Ammon's horn (tissue), 1 donor: Measurements from ENCODE around the gene EHBP1.

Source experiments
- DNase-seq: peaks from one replicate; pipeline ENCODE4 v3.0.0-alpha.2; 2016; ENCODE audit warnings: low spot score

Gene EHBP1

GRCh38 chr2:62964050-62964449, 258.5 kb downstream of the EHBP1 start:
- no peak for DNase-seq

DNA sequence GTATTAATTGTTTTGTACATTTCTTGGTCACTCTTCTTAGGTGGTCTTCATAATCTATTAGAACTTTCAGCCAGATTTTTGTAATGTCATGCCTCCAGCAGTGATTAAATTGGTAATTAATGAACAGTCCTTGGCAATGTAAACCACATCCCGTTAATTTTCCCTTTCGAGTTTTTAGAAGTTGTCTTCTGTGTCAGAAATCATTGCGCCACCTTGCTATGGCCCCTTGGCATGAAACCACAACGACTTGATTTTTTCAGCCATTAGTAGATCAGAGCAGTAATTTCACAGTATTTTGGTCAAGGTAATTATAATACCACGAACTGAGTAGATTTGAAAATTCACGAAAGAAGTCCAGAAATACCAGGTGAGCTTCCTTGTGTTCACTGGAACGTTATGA, 259.2 kb downstream of the EHBP1 start:
- no peak for DNase-seq

DNA sequence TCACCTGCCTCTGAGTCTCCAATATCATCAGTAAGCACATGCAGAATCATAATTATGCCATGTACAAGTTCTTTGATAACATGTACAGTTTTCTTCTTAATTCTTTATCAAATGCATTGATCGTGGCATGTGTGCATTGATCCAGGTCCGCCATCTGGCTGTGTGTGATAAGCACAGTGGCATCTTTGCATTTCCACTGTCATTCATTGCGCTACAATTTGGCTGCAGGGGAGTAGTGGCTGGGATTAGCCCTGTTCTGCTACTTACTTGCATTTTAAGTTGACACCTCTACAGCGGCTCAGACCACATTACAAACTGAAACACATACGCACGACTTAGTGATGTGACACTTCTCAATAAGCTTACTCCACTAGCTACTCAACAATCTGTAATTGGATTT, 261.5 kb downstream of the EHBP1 start:
- DNase-seq: no peak

- no peak for DNase-seq
These were observed 262.7 kb downstream of the EHBP1 start for GRCh38 chr2:62968168-62968567.

DNA sequence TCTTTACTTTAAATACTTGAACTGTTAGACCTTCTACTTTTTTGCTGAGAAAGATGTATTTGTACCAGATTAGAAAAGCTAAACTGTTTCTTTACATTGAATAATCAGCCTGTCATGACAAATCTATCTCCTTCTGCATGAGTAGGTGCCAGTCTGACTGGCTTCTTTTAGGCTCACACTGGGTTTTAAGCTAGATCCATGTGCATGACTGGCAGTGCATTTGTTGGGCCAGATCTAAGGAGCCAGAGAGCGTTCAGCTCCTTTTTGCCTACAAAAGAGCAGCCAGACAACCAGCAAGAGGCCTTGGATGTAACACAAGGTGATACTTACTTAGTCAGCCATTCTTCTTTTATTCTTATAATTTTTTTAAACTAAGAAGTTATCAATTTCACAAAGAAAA, 263.2 kb downstream of the EHBP1 start:
- DNase-seq: no peak

DNA sequence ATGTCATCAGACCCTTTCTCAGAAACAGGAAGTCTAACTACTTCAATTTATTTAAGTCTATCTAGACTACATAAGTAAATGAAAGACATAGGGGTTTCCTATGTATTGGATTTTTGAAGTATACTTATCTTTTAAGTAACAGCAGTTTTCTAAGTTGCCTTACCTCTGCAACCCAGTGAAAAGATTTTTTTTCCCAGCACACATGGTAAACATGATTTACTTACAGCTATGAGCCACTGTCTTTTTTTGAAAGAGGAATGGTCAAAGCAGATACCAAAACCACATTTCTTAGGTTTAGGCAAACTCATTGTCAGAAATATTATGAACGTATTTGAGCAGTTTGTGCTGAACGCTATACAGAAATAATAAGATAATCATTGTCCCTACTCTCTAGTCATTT, 266.4 kb downstream of the EHBP1 start:
- DNase-seq: no peak

DNA sequence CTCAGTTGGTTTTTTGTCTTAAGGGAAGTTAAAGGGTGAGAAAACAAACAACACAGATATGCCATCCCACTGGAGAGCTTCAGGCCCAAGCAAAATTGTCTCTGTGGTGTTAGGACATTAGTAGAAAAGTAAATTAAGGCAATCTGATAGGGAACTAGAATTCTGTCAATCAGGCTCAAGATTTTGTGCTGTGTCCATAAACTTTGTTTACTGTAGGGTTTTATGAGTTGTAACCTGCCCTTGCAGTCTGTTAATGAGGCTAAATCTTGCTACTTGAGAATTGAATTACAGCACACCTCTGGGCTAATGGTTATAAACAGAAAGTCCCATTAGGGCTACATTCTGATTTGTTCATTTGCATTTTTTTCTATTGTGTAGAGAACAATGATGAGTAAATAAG, 267.1 kb downstream of the EHBP1 start:
- DNase-seq: no peak

DNA sequence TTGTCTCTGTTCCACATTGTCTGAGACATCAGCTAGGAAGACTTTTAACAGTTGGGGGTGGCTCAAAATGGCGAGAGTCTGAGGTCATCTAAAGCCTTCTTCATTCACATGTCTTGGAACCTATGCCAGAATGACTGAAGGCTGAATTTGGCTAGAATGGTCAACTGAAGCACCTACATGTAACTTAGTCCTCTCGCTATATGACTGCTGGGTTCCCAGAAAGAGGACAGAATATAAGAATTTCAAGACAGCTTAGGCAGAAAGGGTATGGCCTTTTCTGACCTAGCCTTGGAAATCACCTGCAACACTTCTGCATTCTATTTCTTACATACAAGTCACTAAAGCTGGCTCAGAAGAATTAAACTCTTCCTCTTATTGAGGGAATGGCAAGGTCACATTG, 269.5 kb downstream of the EHBP1 start:
- no peak for DNase-seq

DNA sequence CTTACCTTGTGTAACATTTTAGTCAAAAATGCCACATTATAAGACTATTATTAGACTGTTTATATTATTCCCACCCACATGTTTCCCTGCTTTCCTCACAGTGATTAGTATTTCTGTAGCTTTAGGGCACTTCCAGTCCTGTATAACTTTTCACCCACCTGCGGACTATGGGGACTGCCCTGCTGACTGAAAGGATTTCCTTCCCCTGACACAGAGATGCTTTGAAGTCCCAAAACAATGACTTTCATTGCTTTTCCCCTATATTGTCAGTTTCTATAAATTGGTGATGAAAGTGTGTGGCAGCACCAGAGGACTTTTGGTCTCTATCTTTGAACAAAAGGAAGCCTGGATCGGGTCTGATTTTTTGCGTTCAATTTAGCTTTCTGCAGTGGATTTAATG, 286.1 kb downstream of the EHBP1 start:
- no peak for DNase-seq

DNA sequence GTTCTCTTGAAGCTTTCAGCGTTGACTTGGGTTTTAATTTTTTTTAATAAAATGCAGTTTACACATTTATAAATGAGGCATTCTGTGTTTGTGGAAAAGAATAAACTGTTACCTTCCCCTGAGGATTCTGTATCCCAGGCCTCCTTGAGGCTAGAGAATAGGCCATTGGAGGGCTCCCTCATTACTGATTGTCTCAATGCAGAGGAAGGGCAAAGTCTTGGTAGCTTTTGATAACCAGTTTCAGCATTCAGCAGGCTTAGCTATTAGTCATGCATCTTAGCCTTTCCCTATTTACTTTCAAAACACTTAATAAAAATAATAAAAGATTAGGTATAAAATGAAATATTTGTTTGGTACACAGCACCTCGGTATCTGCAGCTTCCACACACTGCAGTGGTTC, 287.0 kb downstream of the EHBP1 start:
- DNase-seq: no peak

- DNase-seq: no peak
These were observed 288.7 kb downstream of the EHBP1 start for GRCh38 chr2:62994206-62994605.

GRCh38 chr2:62996534-62997186, 291.1 kb downstream of the EHBP1 start:
- no peak for DNase-seq

DNA sequence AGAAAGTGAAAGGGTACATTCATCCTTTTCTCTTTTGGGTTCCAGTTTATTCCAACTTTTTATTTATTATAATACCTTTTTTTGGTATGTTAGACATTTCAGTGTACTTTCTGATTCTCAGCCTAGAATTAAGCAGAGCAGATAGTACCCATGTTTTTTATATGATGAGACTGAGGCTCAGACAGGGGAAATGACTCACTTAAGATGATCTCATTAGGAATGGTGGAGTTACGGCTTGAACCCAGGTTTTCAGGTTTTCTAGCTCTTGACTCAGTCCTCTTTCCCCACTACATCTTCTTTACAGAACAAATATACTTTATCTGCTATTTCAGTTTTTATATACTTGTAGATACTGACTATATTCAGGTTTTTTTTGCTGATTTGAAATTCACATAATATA, 293.4 kb downstream of the EHBP1 start:
- DNase-seq: no peak

GRCh38 chr2:62999905-63000304, 294.4 kb downstream of the EHBP1 start:
- DNase-seq: peak; percentile 24

- DNase-seq: no peak
These were observed 295.3 kb downstream of the EHBP1 start for GRCh38 chr2:63000801-63001200.

GRCh38 chr2:63001576-63001975, 296.1 kb downstream of the EHBP1 start:
- no peak for DNase-seq

DNA sequence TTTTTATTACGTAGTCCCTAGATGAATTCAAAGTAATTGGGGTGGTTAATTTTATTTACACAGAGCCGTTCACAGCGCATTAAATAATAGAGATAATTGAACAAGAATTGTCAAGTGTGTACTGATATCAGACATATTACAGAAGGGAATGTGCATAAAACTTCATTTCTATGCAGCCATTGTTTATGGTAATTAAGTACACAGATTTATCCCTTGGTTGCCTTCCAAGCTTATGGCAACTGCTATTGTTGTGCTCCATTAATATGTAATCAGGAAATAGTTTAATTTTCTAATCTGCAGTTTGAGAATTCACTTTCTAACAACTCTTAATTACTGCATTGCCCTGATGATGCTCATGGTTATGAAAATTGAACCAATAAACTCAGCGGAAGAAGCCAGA, 297.8 kb downstream of the EHBP1 start:
- DNase-seq: no peak

- DNase-seq: no peak
These were observed 302.4 kb downstream of the EHBP1 start for GRCh38 chr2:63007813-63008458.

DNA sequence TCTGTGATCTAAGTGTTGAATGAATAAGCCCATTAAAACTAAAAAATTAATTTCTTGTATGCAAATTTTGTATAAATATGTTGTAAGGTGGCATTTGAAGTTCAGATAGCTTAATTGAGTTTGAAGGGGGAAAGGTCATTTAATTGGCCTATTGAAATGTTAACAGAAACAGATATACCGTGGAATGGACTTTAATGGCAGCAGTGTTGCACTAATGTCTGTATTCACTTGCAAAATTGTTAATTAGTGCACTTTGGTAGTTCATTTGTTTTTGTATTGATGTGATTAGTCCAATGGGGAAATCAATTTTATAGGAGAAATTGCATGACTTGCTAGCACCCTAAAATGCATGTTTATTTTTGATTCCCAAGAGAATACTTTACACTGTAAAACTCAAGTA, 303.3 kb downstream of the EHBP1 start:
- DNase-seq: no peak

GRCh38 chr2:63009490-63009889, 304.0 kb downstream of the EHBP1 start:
- no peak for DNase-seq

- DNase-seq: no peak
These were observed 307.0 kb downstream of the EHBP1 start for GRCh38 chr2:63012541-63012940.

DNA sequence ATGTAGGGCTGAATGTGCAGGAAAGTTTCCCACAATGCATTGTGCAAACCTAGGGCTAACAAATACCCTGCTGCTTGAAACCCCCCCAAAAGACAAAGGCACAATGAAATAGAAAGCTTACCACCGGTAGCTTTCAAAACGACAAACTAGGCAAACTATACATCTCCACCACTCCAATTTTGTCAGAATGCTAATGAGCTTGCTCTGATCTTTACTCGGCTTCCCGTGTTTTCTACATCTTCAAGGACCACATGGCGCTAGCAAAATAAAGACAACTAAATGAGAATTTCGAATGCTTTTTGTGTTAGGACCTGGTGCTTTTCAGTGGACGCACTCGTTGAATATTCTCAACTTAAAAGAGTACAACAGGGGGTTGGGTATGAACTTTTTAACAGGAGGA, 307.9 kb downstream of the EHBP1 start:
- no peak for DNase-seq

DNA sequence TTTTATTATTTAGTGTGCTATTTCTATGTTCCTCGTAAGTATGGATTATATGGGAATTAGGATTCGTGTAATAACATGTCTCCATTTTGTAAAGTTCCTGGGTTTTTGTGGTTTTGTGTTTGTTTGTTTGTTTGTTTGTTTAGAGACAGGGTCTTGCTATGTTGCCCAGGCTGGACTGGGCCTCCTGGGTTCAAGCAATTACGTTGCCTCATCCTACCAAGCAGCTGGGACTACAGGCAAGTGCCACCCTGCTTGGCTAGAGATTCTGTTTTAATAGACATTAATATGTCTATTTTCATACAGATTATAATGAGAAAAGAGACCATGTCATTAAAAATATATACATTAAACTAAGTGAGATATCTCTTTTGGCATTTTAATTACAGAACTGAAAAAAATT, 309.9 kb downstream of the EHBP1 start:
- DNase-seq: no peak

DNA sequence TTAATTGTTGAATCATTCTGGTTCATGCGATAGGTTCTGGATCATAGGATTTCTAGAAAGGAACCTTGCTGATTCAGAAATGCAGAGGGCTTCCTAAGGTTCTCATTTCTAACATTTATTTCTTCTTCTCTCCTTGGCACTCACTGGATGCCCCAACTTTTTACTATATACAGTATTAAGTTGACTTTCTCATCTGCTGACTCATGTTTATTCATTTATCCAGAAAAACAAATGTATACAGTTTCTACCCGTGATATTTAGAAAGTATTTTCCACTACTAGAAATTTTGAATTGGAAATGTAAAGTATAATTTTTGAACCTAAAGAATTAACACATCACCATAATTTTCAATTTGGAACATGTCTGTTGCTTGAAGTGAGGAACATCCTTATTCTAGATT, 312.9 kb downstream of the EHBP1 start:
- no peak for DNase-seq
